Activated CD8-positive, alpha-beta memory T cell treated with anti-CD3 and anti-CD28 coated beads, Interleukin-2, amount 50 U/mL, for 1 hour (primary cell): ENCODE results near the gene RAD51B.

Experiments
- DNase-seq: peaks from one replicate; pipeline ENCODE4 v3.0.0-alpha.2; 2020; ENCODE audit errors: extremely low read depth

The RAD51B gene

DNA sequence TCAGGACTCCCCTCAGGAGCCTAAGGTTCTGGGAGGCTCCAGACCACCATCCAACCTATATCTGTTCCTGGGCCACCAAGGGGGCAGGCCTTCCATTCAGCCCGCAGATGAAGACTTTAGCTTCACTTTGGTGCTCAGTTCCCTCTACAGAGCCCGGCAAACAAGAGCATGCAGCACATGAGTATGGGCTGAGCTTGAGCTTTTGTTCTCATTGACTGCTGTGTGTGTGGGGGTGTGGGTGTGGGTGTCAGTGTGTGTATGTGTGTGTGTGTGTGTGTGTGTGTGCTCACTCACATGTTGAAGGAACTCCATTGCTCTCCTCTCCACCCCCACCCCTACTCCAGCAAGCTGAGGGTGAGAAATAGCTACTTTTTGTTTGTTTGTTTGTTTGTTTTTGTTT, 754.1 kb downstream of the RAD51B start:
- DNase-seq, result no peak

DNA sequence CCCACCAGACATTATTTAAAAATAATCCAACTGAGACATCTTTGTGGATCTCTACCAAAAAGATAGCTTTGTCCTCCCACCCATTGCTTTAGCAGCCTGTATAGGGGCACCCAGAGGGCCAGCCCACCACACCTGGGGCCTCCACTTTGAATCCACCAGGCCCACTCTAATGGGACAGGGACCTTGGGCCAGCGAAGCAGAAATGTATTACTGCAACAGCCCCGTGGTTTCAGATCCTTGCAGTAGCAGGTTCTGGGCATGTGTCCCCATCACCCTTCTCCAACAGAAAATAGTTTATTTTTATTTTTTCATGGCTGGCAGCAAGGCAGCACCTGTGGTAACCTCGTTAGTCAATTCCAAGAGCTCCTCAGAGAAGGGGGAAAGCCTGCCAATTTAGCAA, 754.9 kb downstream of the RAD51B start:
- no peak for DNase-seq

DNA sequence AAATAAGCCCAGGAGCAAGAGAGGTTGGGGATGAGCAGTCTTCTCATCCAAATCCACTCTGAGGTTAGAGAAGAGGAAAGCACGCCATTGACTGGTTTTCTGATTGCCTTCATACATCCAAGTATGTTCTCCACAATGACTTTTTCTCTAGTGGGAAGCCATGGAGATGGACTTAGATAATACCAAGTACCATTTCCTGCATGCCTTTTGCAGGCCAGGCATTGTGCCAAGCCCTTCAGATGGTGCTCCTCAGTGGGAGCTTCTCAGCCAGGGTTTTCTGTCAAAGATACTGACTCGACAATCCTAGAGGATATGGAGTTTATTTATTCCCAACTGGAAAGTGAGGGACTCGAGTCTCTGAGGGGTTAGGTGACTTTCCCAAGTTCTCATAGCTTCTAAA, 755.3 kb downstream of the RAD51B start:
- no peak for DNase-seq

DNA sequence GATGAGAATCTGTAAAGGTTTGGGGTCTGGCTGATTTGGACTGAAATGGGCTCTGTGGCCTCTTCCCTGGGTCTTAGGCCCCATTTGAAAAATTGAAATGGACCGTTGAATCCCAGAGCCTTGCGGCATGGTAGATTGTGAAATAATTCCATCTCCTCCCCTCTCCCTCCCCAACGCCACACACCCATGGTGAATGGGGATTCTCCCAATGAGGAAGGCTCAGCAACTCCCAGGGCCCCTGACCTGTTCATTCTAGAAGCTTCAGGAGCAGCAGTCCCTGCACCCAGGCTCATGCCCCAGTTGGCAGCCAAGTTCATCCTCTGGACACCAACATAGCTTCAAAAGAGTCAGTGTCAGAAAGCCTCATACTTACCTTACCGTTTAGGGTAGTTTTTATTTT, 755.8 kb downstream of the RAD51B start:
- no peak for DNase-seq

DNA sequence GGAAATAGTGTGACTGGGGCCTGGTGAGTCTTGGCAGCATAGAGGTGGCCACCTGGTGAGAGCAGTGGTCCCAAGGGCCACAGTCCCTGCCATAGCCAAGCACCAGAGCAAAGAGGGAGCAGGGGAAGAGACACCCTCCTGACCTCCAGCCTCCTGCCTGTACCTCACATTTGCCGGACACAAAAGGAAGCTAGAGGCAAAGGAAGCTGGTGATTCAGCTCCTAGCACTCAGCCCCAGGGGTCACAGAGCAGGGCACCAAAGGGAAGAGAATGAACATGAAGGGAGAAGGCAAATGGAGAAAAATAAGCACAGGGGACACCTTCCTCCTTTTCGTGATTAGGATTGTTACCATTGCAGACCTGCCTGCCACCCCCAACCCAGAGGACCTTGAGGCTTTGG, 756.5 kb downstream of the RAD51B start:
- DNase-seq, result no peak

DNA sequence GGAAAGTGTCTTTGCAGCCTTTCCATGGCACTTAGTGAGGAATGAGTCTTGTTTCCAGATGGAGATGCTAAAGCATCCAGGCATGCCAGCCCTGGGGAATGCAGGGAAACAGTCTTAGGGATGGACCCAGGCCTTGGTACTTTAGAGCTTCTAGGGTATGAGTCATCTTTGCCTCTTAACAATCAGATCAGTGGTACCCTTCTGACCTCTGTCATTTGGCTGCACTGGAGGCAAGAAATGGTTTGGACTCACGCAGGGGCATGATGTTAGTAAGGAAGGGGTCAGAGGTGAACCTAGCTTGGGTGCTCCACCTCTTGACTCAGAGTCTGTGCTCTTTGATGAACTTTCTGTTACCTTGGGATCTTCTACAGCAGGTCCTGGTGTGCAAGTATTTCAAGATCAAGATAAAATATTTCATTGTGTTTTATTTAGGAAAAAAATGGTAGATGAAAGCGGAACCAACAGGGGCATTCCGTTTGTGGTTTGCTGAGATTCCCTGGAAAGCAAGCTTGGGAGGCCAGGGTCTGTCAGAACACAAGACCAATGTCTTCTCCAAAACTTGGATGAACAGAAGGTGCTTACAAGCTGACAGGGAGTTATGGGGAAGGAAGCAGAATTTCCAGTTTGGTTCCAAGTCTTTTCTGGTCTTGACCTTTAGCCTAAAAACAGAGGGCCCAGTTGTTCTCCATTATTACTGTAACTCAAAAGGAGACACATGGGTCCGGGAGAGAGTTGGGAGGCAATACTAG, 757.1 kb downstream of the RAD51B start:
- no peak for DNase-seq

DNA sequence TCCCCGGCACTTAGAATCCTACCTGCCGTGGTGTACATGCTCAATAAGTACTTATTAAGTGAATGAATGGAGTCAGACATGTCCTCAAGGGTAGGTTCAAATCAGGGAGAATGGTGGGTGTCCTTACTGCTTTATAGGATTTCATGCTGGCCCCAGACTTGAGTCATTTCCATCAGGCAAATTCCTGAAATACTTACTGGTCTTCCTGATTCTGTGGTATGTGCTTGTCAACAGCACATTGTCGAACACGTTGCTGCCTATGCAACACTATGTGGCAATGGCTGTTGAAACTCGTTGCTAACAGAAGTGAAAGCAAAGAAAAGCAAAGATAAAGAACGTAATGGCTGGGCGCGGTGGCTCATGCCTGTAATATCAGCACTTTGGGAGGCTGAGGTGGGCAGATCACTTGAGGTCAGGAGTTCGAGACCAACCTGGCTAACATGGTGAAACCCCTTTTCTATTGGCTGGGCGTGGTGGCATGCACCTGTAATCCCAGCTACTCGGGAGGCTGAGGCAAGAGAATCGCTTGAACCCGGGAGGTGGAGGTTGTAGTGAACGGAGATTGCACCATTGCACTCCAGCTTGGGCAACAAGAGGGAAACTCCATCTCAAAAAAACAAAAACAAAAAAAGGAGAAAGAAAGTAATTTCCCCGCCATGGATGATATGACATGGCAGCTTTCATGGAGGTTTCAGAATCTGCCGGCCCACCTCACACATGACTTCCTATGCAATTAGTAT, 758.4 kb downstream of the RAD51B start:
- DNase-seq, result no peak

DNA sequence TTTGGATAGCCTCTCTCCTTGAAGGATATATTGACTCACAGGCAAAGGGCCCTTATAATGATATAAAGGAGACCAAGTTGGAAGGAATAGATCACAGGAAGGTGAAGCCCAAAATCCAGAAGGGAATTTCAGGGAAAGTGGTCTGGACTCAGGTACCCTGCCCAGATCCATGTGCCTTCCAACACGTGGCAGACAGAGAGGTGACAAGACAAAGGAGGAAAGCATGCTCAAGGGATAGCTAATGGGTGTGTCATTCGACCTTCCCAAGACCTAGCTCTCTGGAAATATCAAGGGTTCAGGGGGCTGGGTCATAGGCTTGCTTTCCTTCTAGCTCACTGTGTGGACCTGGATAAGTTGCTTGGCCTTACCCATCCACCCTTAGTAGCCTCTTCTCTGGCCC, 759.0 kb downstream of the RAD51B start:
- no peak for DNase-seq

DNA sequence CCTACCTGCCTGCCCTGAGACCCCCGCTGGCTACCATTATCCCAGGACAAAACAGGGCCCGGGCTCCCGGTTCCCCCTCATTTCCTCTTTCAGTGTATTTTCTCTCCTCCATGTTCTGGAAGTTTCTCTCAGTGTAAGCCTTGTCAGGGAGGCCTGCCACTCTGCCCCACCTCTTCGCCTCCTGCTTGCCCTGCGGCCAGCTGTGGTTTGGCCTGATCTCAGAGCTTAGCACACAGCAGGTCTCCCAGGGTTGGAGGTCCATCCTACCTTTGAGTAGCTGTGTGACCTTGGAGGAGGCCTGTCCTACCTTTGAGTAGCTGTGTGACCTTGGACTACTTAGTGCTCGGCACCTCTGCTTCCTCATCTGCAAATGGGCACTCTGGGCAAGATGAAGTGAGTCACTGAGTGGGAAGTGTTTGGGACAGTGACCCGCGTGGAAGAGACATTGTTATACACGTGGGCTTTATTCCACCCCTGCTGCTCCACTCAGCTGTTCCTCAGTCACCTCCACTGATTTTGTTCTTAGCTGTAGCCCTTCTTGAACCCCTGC, 760.6 kb downstream of the RAD51B start:
- DNase-seq, result no peak

DNA sequence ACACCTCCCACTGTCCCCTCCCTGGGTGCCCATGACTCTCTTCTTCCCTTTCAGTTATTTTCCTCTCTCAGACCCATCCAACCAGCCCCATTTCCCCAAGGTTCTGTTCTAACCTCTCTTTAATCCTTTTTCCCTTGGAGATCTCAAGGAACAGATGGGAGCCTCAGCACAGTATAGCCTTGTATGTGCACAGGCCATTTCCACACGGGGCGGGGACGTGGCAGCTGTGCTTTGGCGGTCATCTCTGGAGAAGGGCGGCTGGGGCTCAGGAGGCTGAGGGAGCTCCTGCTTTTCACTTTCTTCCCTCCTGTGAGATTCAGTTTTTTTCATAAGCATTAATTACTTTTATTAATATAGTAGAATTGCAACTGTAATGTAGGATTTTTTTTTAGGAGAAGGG, 761.1 kb downstream of the RAD51B start:
- DNase-seq, result no peak

DNA sequence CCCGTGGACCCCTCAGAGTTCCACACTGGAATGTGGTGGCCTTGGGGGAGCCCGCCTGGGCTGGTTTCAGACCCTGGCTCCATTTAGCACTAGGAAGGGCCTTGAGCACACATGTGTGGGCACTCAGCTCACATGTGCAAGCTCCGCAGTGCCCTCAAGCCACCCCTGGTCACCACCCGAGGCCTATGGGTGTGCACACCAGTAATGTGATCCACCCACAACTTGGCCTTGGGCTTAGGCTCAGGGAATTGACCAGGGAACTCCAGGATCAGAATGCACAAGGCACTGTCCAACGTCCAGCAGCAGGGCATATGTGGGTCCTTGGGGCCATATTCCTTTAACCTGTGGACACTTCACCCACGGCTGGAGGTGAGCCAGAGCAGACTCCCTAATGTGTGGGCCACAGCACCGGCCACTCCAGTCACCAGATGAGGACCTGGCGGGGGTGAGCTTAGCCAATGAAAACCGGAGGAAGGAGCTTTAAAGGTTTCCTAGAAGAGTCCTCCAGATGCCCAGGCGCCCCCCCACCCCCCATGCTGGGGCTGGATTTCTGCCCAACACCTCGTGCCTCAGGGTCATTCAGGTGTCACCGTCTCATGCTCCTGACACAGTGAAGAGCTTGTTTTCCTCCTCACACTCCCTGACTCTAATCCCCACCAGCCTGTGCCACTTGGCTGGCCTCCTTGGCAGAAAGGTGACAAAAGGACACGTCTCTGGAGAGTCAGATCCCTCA, 764.1 kb downstream of the RAD51B start:
- no peak for DNase-seq

DNA sequence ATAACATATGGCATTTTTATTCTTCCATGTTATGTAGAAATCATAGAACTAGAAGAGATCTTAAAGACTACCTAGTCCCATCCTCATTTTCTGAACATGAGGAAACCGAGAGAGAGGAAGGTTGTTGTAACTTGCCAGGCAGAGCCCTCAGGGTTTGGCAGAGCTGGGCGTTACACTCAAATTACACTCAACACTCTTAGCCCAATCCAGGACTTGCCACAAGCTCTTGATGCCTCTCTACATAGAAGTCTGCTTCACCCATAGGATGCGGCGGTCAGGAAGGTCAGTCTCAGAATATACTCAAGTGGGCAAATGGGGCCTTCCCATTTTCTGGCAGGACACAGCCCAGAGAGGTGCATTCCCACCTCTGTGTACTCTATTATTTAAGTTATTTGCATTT, 765.2 kb downstream of the RAD51B start:
- no peak for DNase-seq

DNA sequence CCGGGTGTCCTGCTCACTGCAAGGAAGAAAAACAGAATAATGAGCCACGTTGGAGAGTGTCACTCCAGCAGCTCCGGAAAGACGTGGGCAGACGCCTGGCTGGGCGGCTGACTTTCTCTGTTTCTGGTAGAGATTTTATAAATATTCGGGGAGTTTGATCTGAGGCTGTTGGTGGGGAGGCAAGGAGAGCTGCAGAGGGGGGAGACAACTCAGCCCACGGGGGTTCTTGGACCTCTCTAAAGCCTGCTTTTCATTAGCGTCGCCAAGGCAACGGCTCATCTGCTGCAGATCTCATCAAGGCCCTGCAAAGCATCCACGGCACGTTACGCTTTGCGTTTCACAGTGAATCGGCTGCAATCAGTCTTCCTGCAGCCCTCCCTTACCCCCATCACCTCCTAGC, 766.1 kb downstream of the RAD51B start:
- DNase-seq, result no peak

DNA sequence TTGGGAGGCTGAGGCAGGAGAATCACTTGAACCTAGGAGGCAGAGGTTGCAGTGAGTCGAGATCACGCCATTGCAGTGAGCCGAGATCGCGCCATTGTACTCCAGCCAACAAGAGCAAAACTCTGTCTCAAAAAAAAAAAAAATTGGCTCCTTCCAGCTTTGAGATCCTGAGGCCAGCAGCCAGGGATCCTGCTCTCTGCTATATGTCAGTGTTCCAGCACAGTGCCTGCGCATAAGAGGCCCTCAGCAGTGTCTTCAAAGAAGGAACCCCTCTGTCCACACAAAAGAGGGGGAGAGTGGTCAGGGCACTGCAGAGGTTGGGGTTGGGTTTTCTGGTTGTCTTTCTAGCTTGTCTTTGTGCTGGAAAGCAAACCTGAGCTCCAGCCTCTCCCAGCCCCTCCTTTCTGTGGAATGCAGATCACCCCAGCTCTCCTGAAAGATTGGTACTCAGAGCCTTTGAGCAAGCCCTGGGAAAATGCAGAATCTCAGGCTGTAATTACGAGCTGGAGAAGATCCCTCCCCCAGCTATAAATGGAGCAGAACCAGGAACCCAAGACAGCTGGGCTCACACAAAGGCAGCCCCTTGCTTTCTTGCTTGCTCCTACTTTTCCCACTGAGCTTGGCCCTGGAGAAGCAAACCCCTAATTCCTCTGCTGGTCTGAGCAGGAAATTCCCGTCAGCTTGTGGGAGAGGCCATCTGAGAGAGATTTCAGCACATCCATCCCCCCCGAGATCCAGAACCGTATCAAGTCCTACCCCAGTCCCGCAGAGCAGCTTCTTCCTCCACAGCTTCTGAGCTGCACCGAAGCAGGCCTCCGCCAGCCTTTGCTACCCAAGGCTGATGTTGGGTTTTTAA, 767.5 kb downstream of the RAD51B start:
- no peak for DNase-seq

DNA sequence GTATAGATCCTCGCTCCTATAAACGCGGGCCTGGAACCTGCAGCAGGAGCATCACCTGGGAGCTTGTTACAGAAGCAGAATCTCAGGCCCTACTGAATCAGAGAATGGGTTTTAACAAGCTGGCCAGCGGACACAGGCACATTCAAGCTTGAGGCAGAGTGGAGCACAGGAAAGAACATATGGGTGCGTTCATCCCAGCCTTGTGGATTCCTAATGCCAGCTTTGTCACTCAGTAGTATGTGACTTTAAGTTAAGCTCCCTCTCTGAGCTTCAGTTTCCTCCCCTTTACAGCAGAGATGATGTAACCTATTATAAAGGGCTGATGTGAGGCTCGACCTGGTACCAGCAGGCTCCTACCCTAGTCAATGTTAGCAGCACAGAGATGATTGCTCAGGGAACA, 768.4 kb downstream of the RAD51B start:
- no peak for DNase-seq

DNA sequence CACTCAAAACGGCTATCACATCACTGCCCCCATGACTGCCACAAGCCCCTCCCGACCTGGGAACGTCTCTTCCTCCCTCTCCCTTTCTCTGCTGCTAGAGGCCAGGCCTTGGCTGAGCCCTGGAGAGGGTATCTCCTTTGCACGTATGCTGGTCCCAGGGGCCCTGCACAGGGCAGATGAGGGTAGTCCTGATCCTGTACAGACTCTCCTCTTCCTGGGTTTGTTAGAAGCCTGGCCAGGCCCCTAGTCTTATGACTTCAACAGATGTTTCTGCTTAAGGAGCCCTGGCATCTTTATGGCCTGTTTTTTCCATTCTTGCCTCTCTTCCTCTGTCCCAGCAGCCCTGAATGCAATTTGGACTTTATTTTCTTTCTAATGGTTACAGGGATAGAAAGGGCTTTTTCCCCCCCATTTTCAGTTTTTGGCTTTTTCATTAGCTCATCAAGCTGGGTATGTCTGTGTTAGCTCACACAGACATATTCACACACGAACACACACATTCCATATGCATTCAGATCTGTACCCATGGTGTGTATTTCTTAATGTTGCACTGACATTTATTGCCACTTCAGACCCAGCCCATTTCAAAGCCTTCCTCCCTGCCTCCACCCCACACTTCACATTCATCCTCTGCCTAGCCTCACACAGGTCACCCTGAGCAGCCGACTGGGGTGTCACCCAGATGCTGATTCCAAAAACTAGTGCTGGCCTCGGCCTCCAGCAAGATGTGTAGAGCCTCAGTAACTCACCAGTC, 770.0 kb downstream of the RAD51B start:
- no peak for DNase-seq

DNA sequence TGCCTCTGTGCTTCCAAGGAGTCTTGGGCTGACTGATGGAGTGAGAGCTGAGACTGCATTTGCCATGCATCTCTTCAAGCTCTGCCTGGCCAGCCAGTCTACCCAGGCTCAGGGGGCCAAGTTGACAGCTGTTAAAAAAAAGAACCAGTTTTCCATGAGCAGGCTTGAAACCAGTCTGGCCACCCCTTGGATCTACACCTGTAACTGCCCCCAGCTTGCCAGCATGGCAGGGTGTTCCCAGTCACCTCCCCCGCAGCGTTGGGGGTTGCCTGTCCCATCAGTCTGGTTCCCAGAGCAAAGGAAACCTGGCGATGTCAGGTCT, 770.6 kb downstream of the RAD51B start:
- DNase-seq, result no peak

DNA sequence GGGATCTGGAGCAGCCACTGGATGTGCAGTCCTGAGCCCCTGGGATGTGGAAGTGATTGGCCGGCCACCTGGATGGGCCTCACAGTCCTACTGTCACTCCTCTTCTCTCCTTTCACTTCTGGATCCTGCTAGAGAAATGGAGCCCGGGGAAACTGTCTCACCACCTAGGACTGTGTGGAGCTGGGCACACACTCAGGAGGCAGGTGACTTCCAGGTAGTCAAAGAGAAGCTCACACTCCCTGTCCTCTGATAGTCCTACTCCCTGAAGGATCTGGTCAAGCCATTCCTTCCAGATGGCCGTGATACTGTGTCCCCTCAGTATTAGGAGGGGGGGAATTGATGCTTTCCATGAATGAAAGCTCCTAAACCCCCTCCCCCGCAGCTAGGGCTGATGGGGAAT, 772.2 kb downstream of the RAD51B start:
- DNase-seq, result no peak

DNA sequence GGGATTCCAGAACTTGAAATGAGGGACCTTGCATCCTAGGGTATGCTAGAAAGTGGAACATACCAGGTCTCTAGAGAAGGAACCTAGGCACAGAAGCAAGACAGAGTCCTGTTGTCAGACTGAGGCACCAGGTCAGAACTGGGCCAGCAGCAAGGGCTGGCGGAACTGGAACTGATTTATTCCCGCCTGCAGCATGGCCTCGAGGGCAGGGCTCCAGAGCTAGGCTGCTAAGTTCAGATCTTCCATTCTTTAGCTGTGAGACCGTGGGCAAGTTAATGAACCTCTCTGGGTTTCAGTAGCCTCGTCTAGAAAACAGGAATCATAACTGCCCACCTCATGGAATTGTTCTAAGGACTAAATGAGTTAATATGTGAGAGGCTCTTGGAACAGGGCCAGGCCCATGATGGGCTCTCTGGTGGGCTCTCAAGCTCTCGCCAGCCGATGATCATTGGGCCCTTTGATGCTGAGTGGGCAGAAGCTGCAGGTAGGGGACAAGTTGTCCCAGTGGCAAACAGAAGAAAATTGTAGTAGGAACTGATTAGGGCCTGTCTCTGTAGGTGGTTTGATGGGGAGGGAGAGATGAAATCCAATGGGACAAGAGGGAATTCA, 773.5 kb downstream of the RAD51B start:
- DNase-seq, result no peak

DNA sequence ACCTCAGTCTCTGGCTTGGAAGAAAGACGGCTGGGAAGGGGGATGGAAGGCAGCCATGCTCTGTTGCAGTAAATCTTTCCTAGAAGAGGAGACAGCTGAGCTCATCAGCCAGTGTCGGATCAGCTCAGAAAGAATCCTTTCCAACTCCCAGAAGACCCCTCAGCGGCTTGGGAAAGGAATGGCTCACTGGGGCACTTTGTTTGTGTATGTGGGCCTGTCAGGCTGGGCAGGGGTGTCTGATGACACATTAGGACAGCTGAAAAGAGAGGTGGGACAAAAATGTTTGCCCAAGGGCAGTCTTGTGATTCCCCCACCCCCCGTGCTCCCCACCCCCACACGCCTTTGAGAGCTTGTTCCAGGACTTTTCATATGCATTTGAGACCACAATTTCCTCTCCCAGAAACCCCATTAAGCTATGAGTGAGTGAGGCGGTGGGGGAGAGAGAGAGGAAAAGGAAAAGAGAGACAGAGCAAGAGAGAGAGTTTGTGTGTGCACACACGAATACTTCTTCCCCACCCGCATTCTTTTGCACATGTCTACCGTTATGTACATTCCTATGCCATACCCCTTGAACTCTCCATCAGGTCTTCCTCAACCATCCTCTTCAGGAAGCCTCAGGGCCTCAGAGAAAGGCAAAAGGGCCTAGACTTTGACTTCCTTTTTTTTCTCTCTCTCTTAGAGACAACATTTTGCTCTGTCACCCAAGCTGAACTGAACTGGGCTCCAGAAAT, 774.4 kb downstream of the RAD51B start:
- DNase-seq, result no peak
